DND-41 (cell line): Measurements from ENCODE around the gene RNF223.
"Not testable (repeated sequence)": the region's sequence is repeated elsewhere in the genome, so short reads cannot be mapped to it uniquely, and the experiment has no call there.

Source experiments
- ATAC-seq: fragments of 200-7000 bp; cut with Tn5 transposase; 3 replicates; pipeline ENCODE4 v1.9.1; 2021; ENCODE audit warnings: low read depth; ENCODE audit not compliant: insufficient read depth
- DNase-seq: peaks from one replicate; pipeline ENCODE4 v3.0.0-alpha.2; 2020
- H2AFZ ChIP-seq: 2 replicates; pipeline ENCODE4 v1.6.0; 2012; ENCODE audit warnings: low read depth, low read length
- H3K27ac ChIP-seq: 2 replicates; pipeline ENCODE4 v1.5.1; 2012; ENCODE audit warnings: low read length, inconsistent platforms
- H3K27me3 ChIP-seq: fragments of 200-600 bp; sonication (generic); 2 replicates; pipeline ENCODE4 v1.6.0; 2012; ENCODE audit warnings: low read length, mild to moderate bottlenecking, inconsistent platforms; ENCODE audit not compliant: insufficient read depth, poor library complexity
- H3K36me3 ChIP-seq: 2 replicates; pipeline ENCODE4 v1.5.1; 2012; ENCODE audit warnings: low read length, inconsistent platforms; ENCODE audit not compliant: insufficient read depth
- H3K4me1 ChIP-seq: 2 replicates; pipeline ENCODE4 v1.5.1; 2012; ENCODE audit warnings: mild to moderate bottlenecking, low read length; ENCODE audit not compliant: insufficient read depth
- H3K4me2 ChIP-seq: 2 replicates; pipeline ENCODE4 v1.6.0; 2012; ENCODE audit warnings: mild to moderate bottlenecking, moderate library complexity, low read length, inconsistent platforms; ENCODE audit not compliant: insufficient read depth
- H3K4me3 ChIP-seq, 2 experiments: fragments of 200-600 bp in 1 of 2; shearing (Covaris generic) in 1 of 2; 2 replicates each; pipeline ENCODE4 v1.5.1; 2012 to 2016; ENCODE audit warnings: inconsistent platforms in 2 of 2, low read length in 2 of 2, mild to moderate bottlenecking in 2 of 2, low read depth in 1 of 2, moderate library complexity in 1 of 2
- H3K79me2 ChIP-seq: 2 replicates; pipeline ENCODE4 v1.6.0; 2012; ENCODE audit warnings: low read length, inconsistent platforms; ENCODE audit not compliant: insufficient read depth
- H3K9ac ChIP-seq: 2 replicates; pipeline ENCODE4 v1.6.0; 2012; ENCODE audit warnings: low read depth, mild to moderate bottlenecking, inconsistent platforms, low read length, moderate library complexity
- H3K9me3 ChIP-seq: 2 replicates; pipeline ENCODE4 v1.5.1; 2012; ENCODE audit warnings: low read length, moderate library complexity, mild to moderate bottlenecking, inconsistent platforms; ENCODE audit not compliant: insufficient read depth, severe bottlenecking
- H4K20me1 ChIP-seq: 2 replicates; pipeline ENCODE4 v1.6.0; 2012; ENCODE audit warnings: low read length; ENCODE audit not compliant: insufficient read depth
- CTCF ChIP-seq: IDR thresholded peaks from 2 replicates; pipeline ENCODE4 v1.5.1; 2012; ENCODE audit warnings: borderline replicate concordance, low read length, moderate library complexity, mild to moderate bottlenecking; ENCODE audit not compliant: poor library complexity, severe bottlenecking; ENCODE audit errors: extremely low read depth
- EZH2 ChIP-seq: IDR thresholded peaks from 3 replicates; pipeline ENCODE4 v1.6.1; 2012; ENCODE audit warnings: borderline replicate concordance, low read depth, mild to moderate bottlenecking, moderate library complexity, low read length, inconsistent platforms; ENCODE audit not compliant: severe bottlenecking

Gene RNF223

GRCh38 chr1:1032424-1032823 is 41.7 kb downstream of the RNF223 start:
- H2AFZ ChIP-seq = no peak overlapping the region
- H3K27ac ChIP-seq = no peak overlapping the region
- DNase-seq = no peak
- no peaks in the 10 kb centered on the region for H3K36me3 ChIP-seq
- no peak for ATAC-seq
- H3K9ac ChIP-seq = no peak overlapping the region
- TF ChIP-seq EZH2 (no peak), CTCF (no peak)
- H4K20me1 ChIP-seq = peaks cover 55% of the 10 kb centered on the region
- H3K9me3 ChIP-seq = no peaks in the 10 kb centered on the region
- no peaks in the 10 kb centered on the region for H3K27me3 ChIP-seq
- no peaks in the 10 kb centered on the region for H3K79me2 ChIP-seq
- peaks cover 13% of the 10 kb centered on the region for H3K4me1 ChIP-seq
- peak overlapping the region; percentile 73 for H3K4me2 ChIP-seq
- no peak overlapping the region for H3K4me3 ChIP-seq

- no peak overlapping the region for H3K4me3 ChIP-seq
- TF ChIP-seq CTCF (no peak), EZH2 (no peak)
- ATAC-seq = no peak
- H3K9ac ChIP-seq = no peak overlapping the region
- H3K79me2 ChIP-seq = no peaks in the 10 kb centered on the region
- no peak overlapping the region for H3K27ac ChIP-seq
- H3K9me3 ChIP-seq = no peaks in the 10 kb centered on the region
- H3K27me3 ChIP-seq = no peaks in the 10 kb centered on the region
- H3K36me3 ChIP-seq = no peaks in the 10 kb centered on the region
- peaks cover 13% of the 10 kb centered on the region for H3K4me1 ChIP-seq
- H2AFZ ChIP-seq = no peak overlapping the region
- no peak overlapping the region for H3K4me2 ChIP-seq
- no peak for DNase-seq
- H4K20me1 ChIP-seq = peaks cover 54% of the 10 kb centered on the region
These were observed 42.4 kb downstream of the RNF223 start for GRCh38 chr1:1031659-1032235.

- not testable (repeated sequence) for H3K9ac ChIP-seq, H3K27me3 ChIP-seq, ATAC-seq, H3K36me3 ChIP-seq, H3K79me2 ChIP-seq, H3K4me3 ChIP-seq, H2AFZ ChIP-seq, DNase-seq, H3K9me3 ChIP-seq, H3K4me2 ChIP-seq, H3K27ac ChIP-seq
- Histone ChIP-seq H4K20me1 (peaks cover 49% of the 10 kb centered on the region), H3K4me1 (peaks cover 13% of the 10 kb centered on the region)
These were observed 43.0 kb downstream of the RNF223 start for GRCh38 chr1:1030867-1031658.

GRCh38 chr1:1027791-1028190 is 46.3 kb downstream of the RNF223 start:
- H3K36me3 ChIP-seq = no peaks in the 10 kb centered on the region
- no peaks in the 10 kb centered on the region for H3K79me2 ChIP-seq
- H3K9me3 ChIP-seq = no peaks in the 10 kb centered on the region
- H4K20me1 ChIP-seq = peaks cover 47% of the 10 kb centered on the region
- DNase-seq = no peak
- H2AFZ ChIP-seq = no peak overlapping the region
- H3K9ac ChIP-seq = no peak overlapping the region
- H3K27me3 ChIP-seq = no peaks in the 10 kb centered on the region
- TF ChIP-seq CTCF = no peak
- no peak for TF ChIP-seq EZH2
- ATAC-seq = no peak
- H3K4me1 ChIP-seq = peaks cover 6% of the 10 kb centered on the region
- no peak overlapping the region for H3K4me3 ChIP-seq
- no peak overlapping the region for H3K4me2 ChIP-seq
- no peak overlapping the region for H3K27ac ChIP-seq
